Rectal smooth muscle tissue (tissue), 1 donor: ENCODE measurements around the gene TCEANC2.
"Not testable (repeated sequence)": the region's sequence is repeated elsewhere in the genome, so short reads cannot be mapped to it uniquely, and the experiment has no call there.

Experiments
- H3K27ac ChIP-seq: one replicate; pipeline ENCODE4 v1.7.0; 2013; ENCODE audit warnings: low read depth, low read length, inconsistent platforms
- H3K27me3 ChIP-seq: one replicate; pipeline ENCODE4 v1.7.0; 2013; ENCODE audit warnings: low read length; ENCODE audit not compliant: control insufficient read depth, insufficient read depth
- H3K36me3 ChIP-seq: one replicate; pipeline ENCODE4 v1.7.0; 2013; ENCODE audit warnings: low read length; ENCODE audit not compliant: control insufficient read depth, insufficient read depth
- H3K4me1 ChIP-seq: one replicate; pipeline ENCODE4 v1.7.0; 2013; ENCODE audit warnings: low read length; ENCODE audit not compliant: control insufficient read depth, insufficient read depth
- H3K4me3 ChIP-seq: one replicate; pipeline ENCODE4 v1.7.0; 2013; ENCODE audit warnings: low read length
- H3K9ac ChIP-seq: one replicate; pipeline ENCODE4 v1.7.0; 2013; ENCODE audit warnings: low read length

The TCEANC2 gene

DNA sequence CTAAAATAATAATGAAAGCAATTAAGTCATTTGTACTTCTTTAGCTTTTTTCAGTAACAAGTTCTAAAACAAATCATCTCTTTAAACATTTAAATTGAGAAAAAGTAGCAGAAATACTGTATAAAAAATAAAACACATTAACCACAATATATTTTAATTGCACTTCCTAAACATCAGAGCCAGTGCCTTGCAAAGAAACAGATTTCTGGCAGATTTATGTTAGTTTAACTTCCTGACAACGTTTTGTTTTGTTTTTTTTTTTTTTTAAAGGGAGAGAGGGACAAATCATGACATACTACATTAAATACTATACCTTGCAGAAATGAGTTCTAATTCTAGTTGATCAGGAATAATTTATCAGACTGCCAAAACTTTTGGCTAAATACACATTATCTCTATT lies 11.6 kb upstream of the TCEANC2 start:
- Histone ChIP-seq H3K9ac (no peak overlapping the region), H3K27ac (no peak overlapping the region), H3K27me3 (no peaks in the 10 kb centered on the region), H3K36me3 (peaks cover 19% of the 10 kb centered on the region), H3K4me1 (no peaks in the 10 kb centered on the region), H3K4me3 (no peak overlapping the region)

DNA sequence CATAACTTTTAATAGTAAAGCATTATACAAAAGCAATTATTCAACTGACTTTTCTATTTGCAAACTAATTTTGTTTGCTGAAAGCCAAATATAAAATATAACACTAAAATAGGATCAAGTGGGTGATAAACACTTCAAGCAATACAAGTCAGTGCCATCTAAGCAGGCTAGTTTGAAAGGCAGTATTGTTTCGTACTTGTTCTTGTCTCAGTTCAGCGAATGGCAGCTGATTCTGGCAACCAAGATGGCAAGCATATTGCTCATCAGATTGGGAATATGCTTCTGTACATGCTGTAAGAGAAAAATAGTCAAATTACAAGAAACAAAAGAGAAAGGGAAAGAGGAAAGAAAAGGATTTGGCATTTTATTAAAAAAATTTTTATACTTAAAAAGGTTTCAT lies 7.9 kb upstream of the TCEANC2 start:
- H3K36me3 ChIP-seq, result peaks cover 13% of the 10 kb centered on the region
- no peak overlapping the region for H3K27ac ChIP-seq
- no peak overlapping the region for H3K9ac ChIP-seq
- H3K4me3 ChIP-seq, result no peak overlapping the region
- no peaks in the 10 kb centered on the region for H3K27me3 ChIP-seq
- no peaks in the 10 kb centered on the region for H3K4me1 ChIP-seq

GRCh38 chr1:54046671-54047383 lies 6.6 kb upstream of the TCEANC2 start:
- Histone ChIP-seq H3K4me1 (peaks cover 3% of the 10 kb centered on the region), H3K4me3 (no peak overlapping the region), H3K27ac (no peak overlapping the region), H3K36me3 (peaks cover 7% of the 10 kb centered on the region), H3K27me3 (no peaks in the 10 kb centered on the region), H3K9ac (no peak overlapping the region)

- Histone ChIP-seq H3K9ac (no peak overlapping the region), H3K36me3 (peaks cover 2% of the 10 kb centered on the region), H3K27ac (no peak overlapping the region), H3K4me3 (no peak overlapping the region), H3K4me1 (peaks cover 3% of the 10 kb centered on the region), H3K27me3 (no peaks in the 10 kb centered on the region)
Observed at GRCh38 chr1:54047384-54048305, 5.8 kb upstream of the TCEANC2 start.

DNA sequence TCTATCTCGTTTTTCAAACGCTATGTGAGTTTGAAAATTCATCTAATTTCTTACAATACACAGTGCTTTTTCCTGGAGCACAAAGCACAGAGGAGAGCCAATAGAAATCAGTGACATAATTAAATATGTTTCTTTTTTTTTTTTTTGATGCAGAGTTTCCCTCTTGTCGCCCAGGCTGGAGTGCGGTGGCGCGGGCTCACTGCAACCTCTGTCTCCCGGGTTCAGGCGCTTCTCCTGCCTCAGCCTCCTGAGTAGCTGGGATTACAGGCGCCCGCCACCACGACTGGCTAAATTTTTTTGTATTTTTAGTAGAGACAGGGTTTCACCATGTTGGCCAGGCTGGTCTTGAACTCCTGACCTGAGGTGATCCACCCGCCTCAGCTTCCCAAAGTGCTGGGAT lies 3.0 kb upstream of the TCEANC2 start:
- H3K4me3 ChIP-seq, H3K4me1 ChIP-seq, H3K27me3 ChIP-seq, H3K36me3 ChIP-seq, H3K9ac ChIP-seq, H3K27ac ChIP-seq: not testable (repeated sequence)

DNA sequence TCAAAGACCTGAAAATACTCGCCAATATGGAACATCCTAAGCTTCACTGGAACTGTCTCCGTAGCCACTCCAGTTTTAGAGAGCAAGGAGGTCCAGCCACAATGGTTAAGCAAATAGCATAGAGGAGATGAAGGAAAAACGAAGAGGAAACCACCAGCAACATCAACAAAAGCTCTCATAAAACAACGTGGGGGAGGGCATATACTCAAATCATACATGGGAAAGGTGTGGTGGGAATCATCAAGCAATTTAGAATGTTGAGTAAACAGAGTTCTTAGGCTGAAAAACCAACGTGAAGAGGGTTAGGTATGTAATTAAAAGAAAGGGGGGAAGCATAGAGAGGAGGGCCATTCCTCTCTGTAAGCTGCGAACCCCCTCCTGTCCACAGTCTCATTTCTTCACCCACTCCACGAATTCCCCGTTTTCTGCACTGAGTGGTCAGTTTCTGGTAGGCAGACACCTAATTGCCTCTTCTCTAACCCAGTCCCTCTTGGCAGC lies 1.4 kb upstream of the TCEANC2 start:
- Histone ChIP-seq H3K4me1 (peaks cover 5% of the 10 kb centered on the region), H3K27me3 (no peaks in the 10 kb centered on the region), H3K4me3 (peak overlapping the region; percentile 100), H3K27ac (peak overlapping the region; percentile 96), H3K9ac (peak overlapping the region; percentile 97), H3K36me3 (no peaks in the 10 kb centered on the region)

- no peaks in the 10 kb centered on the region for H3K36me3 ChIP-seq
- peaks cover 5% of the 10 kb centered on the region for H3K4me1 ChIP-seq
- peak overlapping the region; percentile 97 for H3K9ac ChIP-seq
- peak overlapping the region; percentile 100 for H3K4me3 ChIP-seq
- H3K27ac ChIP-seq, result peak overlapping the region; percentile 96
- H3K27me3 ChIP-seq, result no peaks in the 10 kb centered on the region
Observed at GRCh38 chr1:54052431-54052933, 926 bp upstream of the TCEANC2 start.

- H3K4me1 ChIP-seq, result peaks cover 5% of the 10 kb centered on the region
- H3K27ac ChIP-seq, result peak overlapping the region; percentile 84
- no peaks in the 10 kb centered on the region for H3K36me3 ChIP-seq
- H3K9ac ChIP-seq, result peak overlapping the region; percentile 76
- H3K27me3 ChIP-seq, result no peaks in the 10 kb centered on the region
- H3K4me3 ChIP-seq, result peak overlapping the region; percentile 95
Observed at GRCh38 chr1:54053745-54054437, 483 bp downstream of the TCEANC2 start.

DNA sequence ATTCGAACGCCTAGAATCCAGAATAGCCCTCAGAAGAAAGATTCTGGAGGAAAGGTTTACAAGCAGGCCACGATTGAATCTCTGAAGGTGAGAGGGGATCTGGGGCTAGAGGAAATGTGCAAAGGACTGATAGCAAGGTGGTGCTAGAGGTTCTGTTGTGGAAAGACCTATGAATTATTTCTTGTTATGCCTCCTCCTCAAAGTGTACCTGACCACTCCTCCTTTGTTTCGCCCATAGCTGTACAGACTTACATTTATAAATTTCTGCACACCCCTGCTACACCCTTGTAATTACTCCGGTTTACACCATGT lies 986 bp downstream of the TCEANC2 start:
- Histone ChIP-seq H3K27ac (no peak overlapping the region), H3K4me3 (peak overlapping the region; percentile 95), H3K4me1 (peaks cover 5% of the 10 kb centered on the region), H3K36me3 (no peaks in the 10 kb centered on the region), H3K27me3 (no peaks in the 10 kb centered on the region), H3K9ac (no peak overlapping the region)

GRCh38 chr1:54064299-54064698 lies 10.9 kb downstream of the TCEANC2 start:
- Histone ChIP-seq H3K4me3 (no peak overlapping the region), H3K36me3 (no peaks in the 10 kb centered on the region), H3K9ac (no peak overlapping the region), H3K27ac (no peak overlapping the region), H3K4me1 (no peaks in the 10 kb centered on the region), H3K27me3 (no peaks in the 10 kb centered on the region)

DNA sequence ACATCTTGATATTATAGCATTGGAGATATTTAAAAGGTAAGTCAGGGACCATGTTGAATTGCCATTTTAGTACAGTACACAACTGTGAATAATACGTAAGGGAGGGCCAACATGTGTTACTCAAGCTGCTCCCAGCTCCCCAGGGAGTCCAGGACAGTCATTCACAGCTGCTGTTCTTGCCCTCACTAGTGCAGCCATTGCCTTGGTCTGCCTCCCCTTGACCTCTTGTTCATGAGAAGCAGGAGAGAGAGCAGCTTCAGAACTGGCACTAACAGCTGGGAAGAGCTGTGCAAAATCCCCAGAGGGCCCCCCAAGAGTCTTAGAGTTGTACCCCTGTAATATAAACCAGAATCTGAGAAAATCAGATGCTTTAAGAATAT lies 16.4 kb downstream of the TCEANC2 start:
- H3K27ac ChIP-seq, result no peak overlapping the region
- H3K36me3 ChIP-seq, result no peaks in the 10 kb centered on the region
- H3K4me1 ChIP-seq, result no peaks in the 10 kb centered on the region
- H3K9ac ChIP-seq, result no peak overlapping the region
- no peak overlapping the region for H3K4me3 ChIP-seq
- no peaks in the 10 kb centered on the region for H3K27me3 ChIP-seq

GRCh38 chr1:54070171-54070837 lies 16.9 kb downstream of the TCEANC2 start:
- H3K9ac ChIP-seq, result no peak overlapping the region
- H3K27ac ChIP-seq, result no peak overlapping the region
- H3K36me3 ChIP-seq, result no peaks in the 10 kb centered on the region
- no peak overlapping the region for H3K4me3 ChIP-seq
- no peaks in the 10 kb centered on the region for H3K27me3 ChIP-seq
- H3K4me1 ChIP-seq, result no peaks in the 10 kb centered on the region
